Tibial nerve (tissue), 4 donors: ENCODE measurements around the gene SNAP47.

Experiments
- EP300 ChIP-seq, 2 donors: sonication (generic); formaldehyde crosslinking; IDR thresholded peaks; one replicate each; pipeline ENCODE4 v1.6.1; 2017; ENCODE audit warnings: antibody characterized with exemption in 2 of 2, mild to moderate bottlenecking in 1 of 2
- POLR2A ChIP-seq, 2 donors: fragments of 450-650 bp; IDR thresholded peaks; one replicate each; pipeline ENCODE4 v1.6.1; 2017; ENCODE audit warnings: antibody characterized with exemption in 2 of 2, mild to moderate bottlenecking in 2 of 2, moderate library complexity in 2 of 2
- TF ChIP-seq, protein P1 (sequence below), 5 experiments: fragments of 200-600 bp in 3 of 5; fragments of 450-650 bp in 2 of 5; sonication (generic) in 3 of 5; IDR thresholded peaks; one replicate each; pipeline ENCODE4 v1.5.1; 2016 to 2019; ENCODE audit warnings: antibody characterized with exemption in 5 of 5, mild to moderate bottlenecking in 3 of 5, moderate library complexity in 2 of 5

DNA sequence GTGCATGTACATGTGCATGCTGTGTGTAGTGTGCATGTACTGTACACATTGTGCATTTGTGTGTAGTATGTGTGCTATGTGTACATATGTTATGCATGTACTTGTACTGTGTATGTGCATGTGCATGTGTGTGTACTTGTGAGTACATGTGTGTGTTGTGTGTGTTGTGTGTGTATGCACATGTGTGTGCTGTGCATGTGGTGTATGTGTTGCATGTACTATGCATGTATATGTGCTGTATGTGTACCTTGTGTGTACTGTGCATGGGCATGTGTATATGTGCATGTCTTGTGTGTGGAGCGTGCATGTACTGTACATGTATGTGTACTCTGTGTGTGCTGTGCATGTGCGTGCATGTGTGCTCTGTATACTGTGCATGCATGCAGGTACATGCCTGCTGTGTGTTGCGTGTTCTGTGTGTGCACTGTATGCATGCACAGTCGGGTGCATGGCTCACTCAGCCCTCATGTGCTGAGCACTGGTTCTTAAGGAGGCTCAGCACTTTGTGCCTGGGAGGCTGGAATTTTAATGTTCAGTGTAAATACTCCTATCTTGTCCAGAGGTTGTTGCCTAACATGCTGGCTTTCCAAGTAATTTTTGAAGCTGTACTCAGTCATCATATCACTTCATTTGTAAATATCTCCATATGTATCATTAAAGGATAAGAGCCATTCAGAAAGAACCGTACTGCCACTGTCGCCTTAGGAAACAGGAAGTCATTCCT lies 32.3 kb downstream of the SNAP47 start:
- TF ChIP-seq, protein P1, sequence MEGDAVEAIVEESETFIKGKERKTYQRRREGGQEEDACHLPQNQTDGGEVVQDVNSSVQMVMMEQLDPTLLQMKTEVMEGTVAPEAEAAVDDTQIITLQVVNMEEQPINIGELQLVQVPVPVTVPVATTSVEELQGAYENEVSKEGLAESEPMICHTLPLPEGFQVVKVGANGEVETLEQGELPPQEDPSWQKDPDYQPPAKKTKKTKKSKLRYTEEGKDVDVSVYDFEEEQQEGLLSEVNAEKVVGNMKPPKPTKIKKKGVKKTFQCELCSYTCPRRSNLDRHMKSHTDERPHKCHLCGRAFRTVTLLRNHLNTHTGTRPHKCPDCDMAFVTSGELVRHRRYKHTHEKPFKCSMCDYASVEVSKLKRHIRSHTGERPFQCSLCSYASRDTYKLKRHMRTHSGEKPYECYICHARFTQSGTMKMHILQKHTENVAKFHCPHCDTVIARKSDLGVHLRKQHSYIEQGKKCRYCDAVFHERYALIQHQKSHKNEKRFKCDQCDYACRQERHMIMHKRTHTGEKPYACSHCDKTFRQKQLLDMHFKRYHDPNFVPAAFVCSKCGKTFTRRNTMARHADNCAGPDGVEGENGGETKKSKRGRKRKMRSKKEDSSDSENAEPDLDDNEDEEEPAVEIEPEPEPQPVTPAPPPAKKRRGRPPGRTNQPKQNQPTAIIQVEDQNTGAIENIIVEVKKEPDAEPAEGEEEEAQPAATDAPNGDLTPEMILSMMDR (IDR thresholded peaks at IDR 0.05) = no peak
- TF ChIP-seq POLR2A (IDR thresholded peaks at IDR 0.05) = no peak
- TF ChIP-seq EP300 (IDR thresholded peaks at IDR 0.05) = no peak
